Dedifferentiated amniotic fluid mesenchymal stem cell (primary cell): ENCODE measurements around the gene MLLT10.
A peak's percentile ranks its signal among the peaks of the same experiment; 100 is the strongest.

ENCODE experiments used
- DNase-seq: peaks from one replicate; pipeline ENCODE4 v3.0.0-alpha.2; 2016; ENCODE audit errors: extremely low spot score

Gene MLLT10

DNA sequence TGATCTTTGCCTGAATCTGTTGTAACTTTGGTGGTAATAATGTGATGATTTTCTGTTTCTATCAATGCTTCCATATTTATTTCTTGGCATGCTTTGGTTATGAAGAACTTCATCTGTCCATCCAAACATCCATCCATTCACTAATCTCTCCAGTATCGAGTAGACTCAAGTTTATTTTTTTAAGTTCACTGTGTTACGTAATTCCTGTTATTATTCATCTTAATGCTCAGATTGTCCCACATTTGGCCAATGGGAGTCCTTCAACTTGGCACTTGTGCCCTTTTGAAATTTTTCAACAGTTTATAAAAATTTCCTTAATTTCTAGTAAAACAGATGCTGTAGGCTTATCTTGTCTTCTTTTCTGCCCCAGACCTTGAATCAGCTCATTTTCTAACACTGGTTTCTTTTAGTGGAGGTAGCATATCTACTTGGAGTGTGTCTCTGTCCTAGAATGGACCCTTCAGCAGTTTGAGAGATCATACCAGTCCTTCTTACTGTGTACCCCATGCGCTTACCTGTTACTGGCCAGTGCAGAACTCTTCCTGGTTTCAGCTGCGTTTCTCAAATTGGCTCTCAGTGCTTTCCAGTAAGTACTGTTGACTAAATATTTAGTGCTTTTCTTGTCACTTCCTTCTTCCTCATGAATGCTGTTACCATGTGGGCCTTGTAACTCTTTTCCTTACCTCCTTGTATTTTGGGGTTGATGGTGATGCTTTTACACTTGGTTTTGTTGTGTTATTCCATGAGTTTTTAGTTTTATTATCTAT is 100.8 kb downstream of the MLLT10 start:
- no peak for DNase-seq

GRCh38 chr10:21637795-21638194 is 103.8 kb downstream of the MLLT10 start:
- DNase-seq, result no peak

DNA sequence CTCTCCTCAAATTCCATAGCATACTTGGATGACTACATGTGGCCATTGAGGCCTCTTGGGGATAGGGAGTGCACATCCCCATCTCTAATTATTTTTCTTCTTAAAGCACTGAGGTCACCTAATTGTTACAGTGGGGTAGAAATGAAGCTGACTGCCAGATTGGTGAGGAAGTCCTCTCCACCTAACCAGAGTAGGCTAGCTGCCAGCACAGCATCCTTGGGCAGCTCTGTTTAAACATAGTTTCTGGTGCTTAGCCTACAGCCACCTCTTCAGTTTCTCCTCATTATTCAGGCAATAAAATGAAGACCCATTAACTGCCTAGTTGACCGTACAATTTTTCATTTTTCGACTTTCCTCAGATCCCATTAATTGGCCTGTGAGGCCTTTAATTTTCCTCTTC is 104.6 kb downstream of the MLLT10 start:
- no peak for DNase-seq

- no peak for DNase-seq
These were observed 114.0 kb downstream of the MLLT10 start for GRCh38 chr10:21648040-21648439.

DNA sequence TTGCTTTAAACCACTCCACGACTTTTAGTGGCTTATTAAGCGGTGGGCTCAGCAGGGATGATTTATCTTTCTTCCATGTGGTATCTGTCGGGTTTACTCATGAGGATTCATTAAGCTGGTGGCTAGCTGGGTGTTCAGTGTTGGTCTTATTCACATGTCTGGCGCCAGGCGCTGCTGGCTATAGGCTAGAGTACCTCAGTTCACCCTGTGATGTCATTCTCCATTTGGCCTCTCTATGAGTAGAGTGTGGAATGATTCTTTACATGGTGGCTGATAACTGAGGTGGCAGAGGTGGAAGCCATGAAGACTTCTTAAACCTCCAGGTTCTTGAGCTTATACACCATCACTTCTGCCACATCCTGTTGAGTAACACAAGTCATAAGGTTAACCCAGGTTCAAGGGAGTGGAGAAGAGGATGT is 115.4 kb downstream of the MLLT10 start:
- DNase-seq, result no peak

DNA sequence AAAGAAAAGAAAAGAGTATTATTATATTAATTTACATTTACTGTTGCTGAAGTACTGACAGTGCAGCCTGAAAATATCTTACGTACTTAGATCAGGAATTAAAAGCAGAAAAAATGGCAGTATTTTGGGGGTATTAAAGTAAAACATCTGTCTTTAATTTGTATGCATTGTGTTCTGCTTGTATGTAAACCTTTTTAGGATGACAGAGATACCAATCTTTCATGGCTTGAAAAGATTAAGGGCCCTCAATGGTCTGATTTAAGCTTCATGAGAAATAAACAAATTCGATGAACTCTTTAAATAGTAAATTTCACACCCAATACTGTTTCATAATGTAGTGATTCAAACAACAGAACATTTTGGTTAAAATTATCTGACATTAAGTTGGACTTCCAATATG is 116.3 kb downstream of the MLLT10 start:
- DNase-seq, result no peak

DNA sequence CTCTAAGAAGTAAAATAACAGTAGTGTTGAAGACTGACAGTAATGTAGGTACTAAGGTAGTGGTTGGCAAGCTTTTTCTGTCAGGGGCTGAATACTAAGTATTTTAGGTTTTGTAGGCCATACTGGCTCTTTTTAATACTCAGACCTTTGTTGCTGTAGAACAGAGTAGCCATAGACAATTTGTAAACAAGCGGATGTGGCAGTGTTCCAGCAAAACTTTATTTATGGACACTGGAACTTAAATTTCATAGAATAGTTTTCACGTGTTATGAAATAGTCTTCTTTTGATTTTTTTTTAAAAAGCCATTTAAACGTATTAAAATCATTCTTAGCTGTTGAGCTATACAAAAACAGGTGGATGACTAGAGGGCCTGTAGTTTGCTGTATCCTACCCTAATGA is 121.2 kb downstream of the MLLT10 start:
- DNase-seq, result no peak

DNA sequence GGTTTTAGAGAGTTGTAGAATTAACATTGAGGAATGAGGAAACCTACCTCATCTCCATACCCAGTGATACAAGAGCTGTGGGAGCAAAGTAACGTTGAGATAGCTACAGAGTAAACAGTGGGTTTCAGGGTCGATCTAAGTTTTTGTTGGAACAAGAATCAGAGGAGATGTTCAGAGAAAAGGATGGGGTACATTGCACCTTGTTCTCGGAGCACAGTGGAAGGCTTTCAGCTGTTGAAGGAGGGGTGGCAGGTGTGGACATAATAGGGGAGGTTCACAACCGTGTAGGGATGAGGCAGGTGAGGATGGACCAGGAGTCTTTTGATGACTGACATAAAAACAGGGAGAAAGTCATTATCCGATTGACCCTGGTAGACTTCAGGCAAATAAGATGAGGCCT is 121.7 kb downstream of the MLLT10 start:
- no peak for DNase-seq

GRCh38 chr10:21661087-21661486 is 127.1 kb downstream of the MLLT10 start:
- no peak for DNase-seq

GRCh38 chr10:21661935-21662334 is 127.9 kb downstream of the MLLT10 start:
- DNase-seq, result no peak

GRCh38 chr10:21662635-21663034 is 128.6 kb downstream of the MLLT10 start:
- DNase-seq, result no peak

GRCh38 chr10:21668831-21669230 is 134.8 kb downstream of the MLLT10 start:
- peak; percentile 54 for DNase-seq

DNA sequence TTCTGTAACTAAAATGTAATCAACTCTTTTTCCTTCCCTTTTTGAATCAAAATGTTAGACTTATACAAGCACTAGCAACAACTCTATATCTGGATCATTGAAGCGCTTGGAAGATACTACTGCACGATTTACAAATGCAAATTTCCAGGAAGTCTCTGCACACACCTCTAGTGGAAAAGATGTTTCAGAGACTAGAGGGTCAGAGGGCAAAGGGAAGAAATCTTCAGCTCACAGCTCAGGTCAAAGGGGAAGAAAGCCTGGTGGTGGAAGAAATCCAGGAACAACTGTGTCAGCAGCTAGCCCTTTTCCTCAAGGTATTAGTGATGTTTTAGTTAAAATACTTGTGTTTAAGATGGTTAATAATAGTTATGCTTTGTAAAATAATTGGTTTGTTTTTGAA is 136.4 kb downstream of the MLLT10 start:
- DNase-seq, result no peak

DNA sequence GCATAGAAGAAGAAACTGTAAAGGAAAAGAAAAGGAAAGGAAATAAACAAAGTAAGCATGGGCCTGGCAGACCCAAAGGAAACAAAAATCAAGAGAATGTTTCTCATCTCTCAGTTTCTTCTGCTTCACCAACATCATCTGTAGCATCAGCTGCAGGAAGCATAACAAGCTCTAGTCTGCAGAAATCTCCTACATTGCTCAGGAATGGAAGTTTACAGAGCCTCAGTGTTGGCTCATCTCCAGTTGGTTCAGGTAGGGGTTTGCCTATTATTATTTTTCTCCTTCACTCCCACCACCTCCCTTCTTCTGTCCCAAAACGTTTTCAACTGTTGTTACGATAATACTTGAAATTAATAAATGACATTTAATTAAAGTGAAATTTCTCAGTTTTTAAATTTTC is 139.6 kb downstream of the MLLT10 start:
- DNase-seq, result no peak

DNA sequence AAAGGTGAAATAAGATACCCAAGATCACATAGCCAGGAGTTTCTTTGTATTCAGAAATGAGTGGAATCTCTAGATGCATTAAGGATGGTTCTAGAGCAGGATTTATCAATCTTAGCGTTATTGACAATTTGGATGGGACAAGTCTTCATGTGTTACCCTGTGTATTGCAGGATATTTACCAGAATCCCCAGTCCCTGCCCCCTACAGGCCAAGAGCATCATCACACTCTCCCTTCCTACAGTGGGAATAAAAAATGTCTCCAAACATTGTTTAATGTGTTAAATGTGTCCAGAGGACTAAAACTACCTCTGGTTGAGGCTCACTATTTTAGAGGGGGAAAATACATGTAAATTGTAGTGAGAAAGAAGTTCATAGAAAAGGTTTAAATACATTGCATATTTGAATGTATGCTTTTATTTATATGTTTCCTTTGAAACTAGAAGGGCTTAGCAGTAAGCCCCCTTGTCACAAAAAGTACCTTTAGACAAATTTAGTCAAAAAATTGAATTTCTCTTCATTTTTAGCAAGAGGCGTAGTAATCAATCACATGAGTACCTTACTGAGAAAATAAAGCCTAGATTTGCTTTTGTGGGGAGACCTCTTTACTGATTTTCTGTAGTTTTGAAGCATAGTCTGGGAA is 141.2 kb downstream of the MLLT10 start:
- no peak for DNase-seq

DNA sequence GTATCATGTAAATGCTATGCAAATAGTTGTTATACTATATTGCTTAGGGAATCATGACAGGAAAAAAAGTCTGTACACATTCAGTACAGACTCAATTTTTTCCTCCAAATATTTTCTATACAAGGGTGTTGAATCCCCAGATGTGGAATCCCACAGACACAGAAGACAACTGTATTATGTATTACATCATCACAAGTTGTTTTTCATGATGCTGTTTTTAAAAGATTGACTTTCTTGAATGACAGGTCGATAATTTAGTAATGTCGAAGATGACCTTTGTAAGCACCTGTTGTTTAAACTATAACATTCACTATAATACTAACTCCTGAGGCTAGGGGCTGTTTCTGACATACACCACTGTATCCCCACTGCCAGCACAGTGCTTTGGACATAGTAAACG is 143.5 kb downstream of the MLLT10 start:
- no peak for DNase-seq

GRCh38 chr10:21681156-21681555 is 147.1 kb downstream of the MLLT10 start:
- DNase-seq, result no peak

GRCh38 chr10:21687266-21688008 is 153.4 kb downstream of the MLLT10 start:
- peak; percentile 75 for DNase-seq

DNA sequence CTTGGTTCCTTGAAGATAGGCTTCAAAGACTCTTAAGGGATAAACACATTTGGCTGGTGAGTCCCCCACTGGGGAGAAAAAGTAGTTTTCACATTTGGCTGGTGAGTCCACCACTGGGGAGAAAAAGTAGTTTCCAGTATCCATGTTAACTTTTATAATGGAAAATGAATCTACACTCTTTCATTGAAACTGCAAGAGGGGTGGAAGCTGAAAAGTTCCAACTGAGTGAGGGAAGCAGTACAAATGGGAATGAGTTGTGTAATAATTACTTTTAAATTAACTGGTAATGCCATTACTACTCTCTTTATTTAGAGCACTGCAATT is 153.9 kb downstream of the MLLT10 start:
- DNase-seq, result no peak

- DNase-seq, result no peak
These were observed 154.8 kb downstream of the MLLT10 start for GRCh38 chr10:21688870-21689269.

DNA sequence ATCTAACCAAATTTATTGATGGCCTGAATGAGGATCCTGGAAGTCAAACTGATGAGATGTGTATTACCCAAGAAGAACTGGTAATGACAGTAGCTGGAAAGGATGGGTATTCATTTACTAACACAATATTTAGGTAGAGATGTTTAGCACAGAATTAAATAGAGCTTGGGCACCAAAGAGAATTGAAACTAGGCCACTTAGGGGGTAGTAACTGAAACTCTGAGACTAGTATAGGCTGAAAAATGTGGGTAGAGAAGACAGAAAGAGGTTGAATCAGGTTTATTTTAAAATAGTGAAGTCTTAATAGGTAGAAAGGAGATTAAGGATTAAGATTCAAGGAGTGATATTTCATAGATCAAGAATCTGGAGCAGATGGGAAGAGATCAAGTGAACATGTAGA is 155.8 kb downstream of the MLLT10 start:
- DNase-seq, result no peak

DNA sequence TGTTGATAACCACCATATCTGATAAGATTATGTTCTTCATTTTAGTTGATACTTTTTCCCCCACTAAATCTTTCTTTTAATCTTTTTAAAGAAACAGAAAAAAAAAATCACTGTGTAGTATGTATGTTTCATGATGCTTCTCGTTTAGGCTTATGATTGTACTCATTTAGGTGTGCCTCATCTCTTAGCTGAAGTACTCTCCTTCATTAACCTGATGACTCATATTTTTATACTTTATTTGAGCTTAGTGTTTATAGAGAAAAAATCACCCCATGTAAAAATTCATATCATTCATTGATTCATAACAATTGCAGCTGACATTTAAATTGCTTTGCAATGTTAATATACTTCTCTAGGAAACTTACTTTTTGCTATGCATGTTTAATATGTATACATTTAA is 158.9 kb downstream of the MLLT10 start:
- no peak for DNase-seq

DNA sequence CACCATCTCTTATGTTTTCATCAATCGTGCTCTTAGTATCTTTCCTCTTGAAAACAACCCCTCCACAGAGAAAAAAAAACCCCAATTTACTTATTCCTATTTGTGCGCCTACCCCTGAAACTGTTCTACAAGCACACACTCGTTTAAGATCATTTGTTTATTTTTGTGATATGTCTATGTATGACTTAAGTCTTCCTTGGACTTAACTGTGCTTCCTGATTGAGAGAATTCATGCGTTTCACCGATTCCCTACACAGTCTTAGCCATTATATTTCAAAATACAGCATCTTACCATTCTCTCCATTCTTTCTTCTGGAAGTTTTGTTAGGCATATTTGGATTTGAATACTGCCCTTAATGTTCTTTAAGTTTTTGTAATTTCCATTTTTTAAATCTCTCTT is 159.4 kb downstream of the MLLT10 start:
- no peak for DNase-seq
